DMS79 (cell line): ENCODE data around the gene SNRPB.
A peak's percentile ranks its signal among the peaks of the same experiment; 100 is the strongest.

ENCODE experiments used
- DNase-seq: peaks from one replicate; lab custom pipeline; 2025; lab: John Stamatoyannopoulos, UW

Gene SNRPB

GRCh38 chr20:2475850-2476741 is 5.5 kb upstream of the SNRPB start:
- no peak for DNase-seq

- DNase-seq = no peak
Measured at GRCh38 chr20:2473516-2473915, 2.9 kb upstream of the SNRPB start.

GRCh38 chr20:2469991-2470422 is 582 bp downstream of the SNRPB start:
- DNase-seq = no peak

GRCh38 chr20:2468581-2469407 is 1.8 kb downstream of the SNRPB start:
- DNase-seq = no peak

- DNase-seq = no peak
Measured at GRCh38 chr20:2467412-2467811, 3.2 kb downstream of the SNRPB start.

- DNase-seq = no peak
Measured at GRCh38 chr20:2465100-2465499, 5.5 kb downstream of the SNRPB start.

- DNase-seq = no peak
Measured at GRCh38 chr20:2463616-2464365, 6.8 kb downstream of the SNRPB start.

- DNase-seq = no peak
Measured at GRCh38 chr20:2462484-2462883, 8.1 kb downstream of the SNRPB start.

- DNase-seq = no peak
Measured at GRCh38 chr20:2460752-2461424, 9.7 kb downstream of the SNRPB start.

GRCh38 chr20:2459981-2460751 is 10.4 kb downstream of the SNRPB start:
- no peak for DNase-seq

GRCh38 chr20:2458919-2459499 is 11.6 kb downstream of the SNRPB start:
- DNase-seq = no peak

- DNase-seq = no peak
Measured at GRCh38 chr20:2455771-2456497, 14.7 kb downstream of the SNRPB start.

- DNase-seq = no peak
Measured at GRCh38 chr20:2453792-2454191, 16.8 kb downstream of the SNRPB start.

GRCh38 chr20:2451939-2452732 is 18.5 kb downstream of the SNRPB start:
- DNase-seq = peak; percentile 23

GRCh38 chr20:2451422-2451821 is 19.2 kb downstream of the SNRPB start:
- DNase-seq = no peak

GRCh38 chr20:2449386-2449785 is 21.2 kb downstream of the SNRPB start:
- no peak for DNase-seq

- no peak for DNase-seq
Measured at GRCh38 chr20:2446845-2447244, 23.7 kb downstream of the SNRPB start.

- DNase-seq = no peak
Measured at GRCh38 chr20:2431185-2431584, 39.4 kb downstream of the SNRPB start.

- no peak for DNase-seq
Measured at GRCh38 chr20:2430538-2430937, 40.1 kb downstream of the SNRPB start.
